Neural crest cell (in vitro differentiated cells): ENCODE data around the gene PODXL. TPM values are rescaled to one million over a fixed set of nuclear protein-coding genes. Genes with fewer than 3 reads are reported as not detected.

Source experiments
- DNase-seq: peaks from one replicate; pipeline ENCODE4 v3.0.0; 2021; ENCODE audit warnings: low read depth, mixed read lengths, low spot score
- H3K27ac Mint-ChIP-seq: one replicate; pipeline ENCODE4 v1.8.0; 2021; ENCODE audit warnings: mild to moderate bottlenecking, mixed read lengths; ENCODE audit not compliant: unreplicated experiment
- H3K27me3 Mint-ChIP-seq: 2 replicates; pipeline ENCODE4 v1.8.0; 2021; ENCODE audit warnings: low read depth, mild to moderate bottlenecking, mixed read lengths
- H3K36me3 Mint-ChIP-seq: 2 replicates; pipeline ENCODE4 v1.8.0; 2021; ENCODE audit warnings: low read depth, mild to moderate bottlenecking, mixed read lengths
- H3K4me1 Mint-ChIP-seq: 2 replicates; pipeline ENCODE4 v1.8.0; 2021; ENCODE audit warnings: mixed read lengths
- H3K4me3 Mint-ChIP-seq: one replicate; pipeline ENCODE4 v1.8.0; 2021; ENCODE audit warnings: mild to moderate bottlenecking, mixed read lengths
- H3K9me3 Mint-ChIP-seq: 2 replicates; pipeline ENCODE4 v1.8.0; 2021; ENCODE audit warnings: mixed read lengths
- CTCF ChIP-seq: fragments of 200-600 bp; sonication (generic); conservative IDR thresholded peaks from 2 replicates; pipeline ENCODE4 v1.5.0; 2021; ENCODE audit warnings: antibody characterized with exemption, mild to moderate bottlenecking
- total RNA-seq: library from RNA; stranded (reverse); gene quantifications from 2 replicates; pipeline ENCODE4 v1.2.1, GENCODE V29; 2021

Gene PODXL
- total RNA-seq, 1 donor from 2014 or later: 21.4 TPM

DNA sequence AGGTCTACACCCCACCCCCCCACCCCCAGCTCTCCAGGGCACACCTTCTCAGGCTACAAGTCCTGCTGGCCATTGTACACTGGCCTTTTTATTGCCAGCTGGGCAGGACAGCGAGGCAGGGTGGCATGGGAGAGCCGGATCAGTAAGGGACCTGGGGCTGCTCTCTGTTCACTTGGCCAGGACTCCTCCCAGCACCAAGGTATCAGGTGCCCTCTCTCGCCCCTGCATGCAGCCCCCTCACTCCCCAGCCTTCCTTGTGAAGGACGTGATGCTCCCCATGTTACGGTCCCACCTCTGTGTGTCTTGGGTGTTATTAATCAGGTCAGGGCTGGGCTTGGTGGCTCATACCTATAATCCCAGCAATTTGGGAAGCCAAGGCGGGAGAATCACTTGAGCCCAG is 26.3 kb downstream of the PODXL start:
- no peak for DNase-seq
- Mint-ChIP-seq H3K27ac (no peak overlapping the region), H3K36me3 (no peaks in the 10 kb centered on the region), H3K9me3 (no peaks in the 10 kb centered on the region), H3K27me3 (peaks cover 6% of the 10 kb centered on the region), H3K4me3 (no peak overlapping the region), H3K4me1 (no peaks in the 10 kb centered on the region)
- TF ChIP-seq CTCF: no peak

DNA sequence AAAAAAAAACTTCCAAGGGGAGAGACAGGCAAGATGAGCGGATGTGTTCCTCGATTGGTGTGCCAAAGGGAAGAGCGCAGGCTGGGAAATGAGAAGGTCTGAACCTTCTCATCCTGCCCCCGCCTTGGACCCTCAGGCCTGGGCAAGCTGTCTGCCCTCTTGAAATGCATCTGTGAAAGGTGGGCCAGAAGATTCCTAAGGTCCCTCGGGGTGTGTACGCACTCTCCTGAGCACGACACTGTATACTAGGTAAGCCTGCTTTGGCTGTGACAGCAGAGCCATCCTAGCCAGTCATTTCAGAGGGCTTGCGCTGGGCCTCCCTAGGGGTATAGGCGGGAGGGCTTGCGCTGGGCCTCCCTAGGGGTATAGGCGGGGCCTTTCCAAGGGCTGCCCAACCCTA is 26.8 kb downstream of the PODXL start:
- no peaks in the 10 kb centered on the region for H3K36me3 Mint-ChIP-seq
- TF ChIP-seq CTCF: no peak
- H3K9me3 Mint-ChIP-seq: no peaks in the 10 kb centered on the region
- no peak for DNase-seq
- H3K4me1 Mint-ChIP-seq: no peaks in the 10 kb centered on the region
- H3K4me3 Mint-ChIP-seq: no peak overlapping the region
- H3K27ac Mint-ChIP-seq: no peak overlapping the region
- peaks cover 6% of the 10 kb centered on the region for H3K27me3 Mint-ChIP-seq

DNA sequence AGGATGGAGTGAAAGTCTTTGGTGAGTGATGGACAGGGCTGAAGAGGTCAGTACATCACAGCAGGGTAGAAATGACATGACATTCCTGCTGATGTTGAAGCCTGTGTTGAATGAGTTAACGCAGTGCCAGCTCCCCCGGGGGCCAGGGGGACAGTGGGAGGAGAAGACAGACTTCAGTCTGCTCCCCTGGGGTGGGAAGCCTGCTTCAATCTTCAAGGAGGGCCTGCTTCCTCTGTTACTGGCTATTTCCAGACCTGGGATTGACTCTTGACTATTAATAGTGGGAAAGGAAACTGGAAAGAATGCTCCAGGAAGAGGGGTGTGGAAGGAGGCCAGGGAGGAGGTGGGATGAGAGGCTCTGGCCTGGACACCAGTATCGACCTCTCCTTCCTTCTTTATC is 27.2 kb downstream of the PODXL start:
- H3K27ac Mint-ChIP-seq: no peak overlapping the region
- no peak for TF ChIP-seq CTCF
- no peaks in the 10 kb centered on the region for H3K36me3 Mint-ChIP-seq
- H3K4me3 Mint-ChIP-seq: no peak overlapping the region
- H3K4me1 Mint-ChIP-seq: peaks cover 4% of the 10 kb centered on the region
- H3K27me3 Mint-ChIP-seq: peaks cover 9% of the 10 kb centered on the region
- no peak for DNase-seq
- no peaks in the 10 kb centered on the region for H3K9me3 Mint-ChIP-seq

DNA sequence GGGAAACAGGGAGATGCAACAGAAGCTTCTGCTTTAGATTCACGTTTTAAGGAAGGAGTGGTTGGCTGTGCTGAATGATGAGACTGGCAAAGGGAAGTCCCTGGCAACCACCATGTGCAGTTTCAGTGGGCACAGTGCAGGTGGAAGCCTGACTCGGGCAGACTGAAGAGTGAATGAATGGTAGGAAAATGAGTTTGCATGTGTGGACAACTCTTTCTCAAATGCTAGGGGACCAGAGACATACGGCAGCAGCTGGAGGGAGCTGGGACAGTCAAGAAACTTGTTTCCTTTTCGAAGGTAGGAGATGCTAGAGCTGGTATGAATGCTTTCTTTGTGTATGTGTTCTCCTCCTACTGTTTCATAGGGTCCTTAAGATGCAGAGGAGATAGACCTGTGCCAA is 29.0 kb downstream of the PODXL start:
- Mint-ChIP-seq H3K27ac (no peak overlapping the region), H3K36me3 (no peaks in the 10 kb centered on the region), H3K27me3 (peaks cover 11% of the 10 kb centered on the region), H3K9me3 (no peaks in the 10 kb centered on the region), H3K4me3 (no peak overlapping the region), H3K4me1 (peaks cover 6% of the 10 kb centered on the region)
- no peak for DNase-seq
- no peak for TF ChIP-seq CTCF

DNA sequence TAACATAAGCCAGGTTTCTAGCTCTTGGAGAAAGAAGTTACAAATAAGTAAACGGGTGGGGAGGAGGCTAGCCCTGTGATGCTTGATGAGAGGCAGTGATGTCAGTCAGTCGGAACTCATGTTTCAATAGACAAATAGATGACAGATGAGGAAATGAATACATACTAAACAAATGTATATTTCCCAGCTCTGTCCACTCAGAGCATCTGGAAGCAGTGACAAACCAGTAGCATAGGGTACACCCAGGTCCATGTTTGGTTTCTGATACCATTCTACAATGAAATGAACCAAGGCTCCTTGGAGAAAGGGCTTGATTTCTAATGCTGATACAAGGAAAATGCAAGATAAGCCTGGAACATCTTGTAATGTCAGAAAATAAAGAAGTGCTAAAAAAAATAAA is 30.6 kb downstream of the PODXL start:
- Mint-ChIP-seq H3K9me3 (no peaks in the 10 kb centered on the region), H3K27ac (no peak overlapping the region), H3K4me3 (no peak overlapping the region), H3K36me3 (no peaks in the 10 kb centered on the region), H3K27me3 (peaks cover 13% of the 10 kb centered on the region), H3K4me1 (peaks cover 6% of the 10 kb centered on the region)
- no peak for DNase-seq
- no peak for TF ChIP-seq CTCF

GRCh38 chr7:131524703-131525102 is 31.7 kb downstream of the PODXL start:
- no peak for TF ChIP-seq CTCF
- Mint-ChIP-seq H3K9me3 (no peaks in the 10 kb centered on the region), H3K4me3 (no peak overlapping the region), H3K36me3 (no peaks in the 10 kb centered on the region), H3K4me1 (peaks cover 6% of the 10 kb centered on the region), H3K27ac (no peak overlapping the region), H3K27me3 (peaks cover 14% of the 10 kb centered on the region)
- no peak for DNase-seq
